Activated CD8-positive, alpha-beta memory T cell treated with anti-CD3 and anti-CD28 coated beads for 1 hour (primary cell): Measurements from ENCODE around the gene PCIF1.
"Not testable (repeated sequence)": the region's sequence is repeated elsewhere in the genome, so short reads cannot be mapped to it uniquely, and the experiment has no call there.

ENCODE experiments used
- DNase-seq, 2 donors: peaks; one replicate each; pipeline ENCODE4 v3.0.0-alpha.2; 2020; ENCODE audit warnings: low read depth in 1 of 2; ENCODE audit errors: extremely low read depth in 1 of 2

PCIF1 gene

GRCh38 chr20:45934586-45935415 is at the start of gene PCIF1:
PCIF1 (plus strand) TSS chr20:45934683; CDS start chr20:45939000, 4,317 bp downstream.
- DNase-seq: peak; percentile 97 to 99

GRCh38 chr20:45886590-45887345 is 47.7 kb upstream of the PCIF1 start:
- DNase-seq: no peak

GRCh38 chr20:45887346-45887715 is 47.2 kb upstream of the PCIF1 start, which contains the start of gene SPATA25:
SPATA25 (minus strand) TSS chr20:45887622; CDS start chr20:45887590, 32 bp downstream.
- DNase-seq: no peak

- DNase-seq: no peak
Observed at GRCh38 chr20:45888681-45889080, 45.8 kb upstream of the PCIF1 start.

- peak in 1 of 2 donors; percentile 28 for DNase-seq
Observed at GRCh38 chr20:45890077-45890984, 44.2 kb upstream of the PCIF1 start.

- peak; percentile 61 to 74 for DNase-seq
Observed at GRCh38 chr20:45890985-45891983, 43.2 kb upstream of the PCIF1 start, which contains the start of the genes CTSA and NEURL2. CTSA (plus strand) TSS chr20:45891335; CDS start chr20:45891569, 234 bp downstream. NEURL2 (minus strand) TSS chr20:45891208; CDS start chr20:45890991, 217 bp downstream.

- DNase-seq: no peak
Observed at GRCh38 chr20:45892049-45892825, 42.2 kb upstream of the PCIF1 start.

- no peak for DNase-seq
Observed at GRCh38 chr20:45892828-45893500, 41.5 kb upstream of the PCIF1 start.

GRCh38 chr20:45893831-45894230 is 40.7 kb upstream of the PCIF1 start:
- DNase-seq: no peak

GRCh38 chr20:45894797-45895196 is 39.7 kb upstream of the PCIF1 start:
- no peak for DNase-seq

GRCh38 chr20:45896641-45897161 is 37.8 kb upstream of the PCIF1 start:
- no peak for DNase-seq

- DNase-seq: no peak
Observed at GRCh38 chr20:45897289-45897688, 37.2 kb upstream of the PCIF1 start.

- no peak for DNase-seq
Observed at GRCh38 chr20:45897692-45898091, 36.8 kb upstream of the PCIF1 start.

GRCh38 chr20:45898285-45898684 is 36.2 kb upstream of the PCIF1 start:
- no peak for DNase-seq

GRCh38 chr20:45899046-45899835 is 35.2 kb upstream of the PCIF1 start:
- no peak for DNase-seq

- DNase-seq: not testable (repeated sequence)
Observed at GRCh38 chr20:45901332-45901731, 33.2 kb upstream of the PCIF1 start.

- no peak for DNase-seq
Observed at GRCh38 chr20:45902199-45902701, 32.2 kb upstream of the PCIF1 start.
